Trophoblast cell (in vitro differentiated cells and primary cell): Measurements from ENCODE around the gene SERTAD3.
"Not testable (repeated sequence)": the region's sequence is repeated elsewhere in the genome, so short reads cannot be mapped to it uniquely, and the experiment has no call there.

Experiments used
- DNase-seq, 2 donors: peaks; one replicate each; pipeline ENCODE4 v3.0.0-alpha.2; 2016
- H2AFZ ChIP-seq: 2 replicates; pipeline ENCODE4 v1.6.1; 2013; ENCODE audit warnings: low read length, moderate library complexity, mild to moderate bottlenecking; ENCODE audit not compliant: insufficient read depth, poor library complexity
- H2AK5ac ChIP-seq: 2 replicates; pipeline ENCODE4 v1.6.1; 2013; ENCODE audit warnings: mild to moderate bottlenecking, low read length
- H2BK120ac ChIP-seq: 2 replicates; pipeline ENCODE4 v1.6.1; 2013; ENCODE audit warnings: low read length, mild to moderate bottlenecking, moderate library complexity; ENCODE audit not compliant: insufficient read depth, poor library complexity
- H2BK12ac ChIP-seq: 2 replicates; pipeline ENCODE4 v1.6.1; 2013; ENCODE audit warnings: mild to moderate bottlenecking, low read length, moderate library complexity
- H2BK5ac ChIP-seq: 2 replicates; pipeline ENCODE4 v1.6.1; 2013; ENCODE audit warnings: low read length, low read depth, moderate library complexity, mild to moderate bottlenecking; ENCODE audit not compliant: poor library complexity
- H3K14ac ChIP-seq: 2 replicates; pipeline ENCODE4 v1.6.1; 2013; ENCODE audit warnings: mild to moderate bottlenecking, low read length
- H3K18ac ChIP-seq: 2 replicates; pipeline ENCODE4 v1.6.1; 2013; ENCODE audit warnings: mild to moderate bottlenecking, low read length
- H3K23ac ChIP-seq: 2 replicates; pipeline ENCODE4 v1.6.1; 2013; ENCODE audit warnings: low read length
- H3K27ac ChIP-seq: 2 replicates; pipeline ENCODE4 v1.5.1; 2013; ENCODE audit warnings: low read depth, mild to moderate bottlenecking, inconsistent platforms, low read length, moderate library complexity
- H3K27me3 ChIP-seq: 2 replicates; pipeline ENCODE4 v1.6.1; 2013; ENCODE audit warnings: inconsistent platforms, mild to moderate bottlenecking, low read length, moderate library complexity; ENCODE audit not compliant: insufficient read depth
- H3K36me3 ChIP-seq, 2 experiments: 1 replicate in 1 of 2; 2 replicates in 1 of 2; pipeline ENCODE4 v1.6.1; 2013; ENCODE audit warnings: low read length in 2 of 2, mild to moderate bottlenecking in 2 of 2, moderate library complexity in 1 of 2; ENCODE audit not compliant: insufficient read depth in 2 of 2, control insufficient read depth in 1 of 2
- H3K4ac ChIP-seq: 2 replicates; pipeline ENCODE4 v1.6.1; 2013; ENCODE audit warnings: low read depth, mild to moderate bottlenecking, low read length, moderate library complexity
- H3K4me1 ChIP-seq, 2 experiments: 1 replicate in 1 of 2; 2 replicates in 1 of 2; pipeline ENCODE4 v1.6.1; 2013; ENCODE audit warnings: low read length in 2 of 2, mild to moderate bottlenecking in 2 of 2, moderate library complexity in 1 of 2; ENCODE audit not compliant: insufficient read depth in 2 of 2, control insufficient read depth in 1 of 2
- H3K4me2 ChIP-seq: 2 replicates; pipeline ENCODE4 v1.6.1; 2013; ENCODE audit warnings: inconsistent platforms, mild to moderate bottlenecking, low read length, moderate library complexity
- H3K4me3 ChIP-seq: 2 replicates; pipeline ENCODE4 v1.5.1; 2013; ENCODE audit warnings: mild to moderate bottlenecking, low read depth, low read length, inconsistent platforms
- H3K79me1 ChIP-seq: one replicate; pipeline ENCODE4 v1.6.1; 2013; ENCODE audit warnings: low read length
- H3K79me2 ChIP-seq: 2 replicates; pipeline ENCODE4 v1.6.1; 2013; ENCODE audit warnings: low read length, mild to moderate bottlenecking; ENCODE audit not compliant: control insufficient read depth, insufficient read depth, poor library complexity
- H3K9ac ChIP-seq: 2 replicates; pipeline ENCODE4 v1.6.1; 2013; ENCODE audit warnings: mild to moderate bottlenecking, low read length
- H3K9me3 ChIP-seq: 2 replicates; pipeline ENCODE4 v1.6.1; 2013; ENCODE audit warnings: low read depth, mild to moderate bottlenecking, control low read depth, inconsistent platforms, low read length; ENCODE audit not compliant: insufficient read depth
- H4K12ac ChIP-seq: 2 replicates; pipeline ENCODE4 v1.6.1; 2013; ENCODE audit warnings: low read depth, mild to moderate bottlenecking, low read length, moderate library complexity
- H4K8ac ChIP-seq: 2 replicates; pipeline ENCODE4 v1.6.1; 2013; ENCODE audit warnings: low read depth, mild to moderate bottlenecking, low read length, moderate library complexity
- H4K91ac ChIP-seq: one replicate; pipeline ENCODE4 v1.6.1; 2013; ENCODE audit warnings: low read depth, mild to moderate bottlenecking, low read length, moderate library complexity
- WGBS: extraction: QIAGEN DNeasy Blood & Tissue Kit; methylation state at CpG from one replicate; pipeline ENCODE4 v1.1.7; 2013; ENCODE audit warnings: missing lambda C conversion rate; ENCODE audit not compliant: insufficient read length, insufficient coverage; ENCODE audit errors: extremely low coverage; 5-methylcytosine and 5-hydroxymethylcytosine counted together

The SERTAD3 gene

GRCh38 chr19:40430242-40430641 lies 13.9 kb downstream of the SERTAD3 start:
- H3K27me3 ChIP-seq, H3K14ac ChIP-seq, H3K4me3 ChIP-seq, H3K18ac ChIP-seq, H3K27ac ChIP-seq, H3K4me2 ChIP-seq, H4K91ac ChIP-seq, H3K36me3 ChIP-seq, DNase-seq, H2BK120ac ChIP-seq, H3K9me3 ChIP-seq, H3K4me1 ChIP-seq, H3K9ac ChIP-seq, H2AK5ac ChIP-seq, H3K79me2 ChIP-seq, H4K12ac ChIP-seq, H2BK5ac ChIP-seq, H2BK12ac ChIP-seq, H4K8ac ChIP-seq, H3K4ac ChIP-seq, H2AFZ ChIP-seq, H3K23ac ChIP-seq: not testable (repeated sequence)
- peaks cover 22% of the 10 kb centered on the region for H3K79me1 ChIP-seq
- no CpG with 5 or more reads among the region's 10 CpGs for WGBS

GRCh38 chr19:40428197-40428596 lies 15.9 kb downstream of the SERTAD3 start:
- H4K91ac ChIP-seq, H3K14ac ChIP-seq, H2BK5ac ChIP-seq, DNase-seq, H3K27me3 ChIP-seq, H2BK12ac ChIP-seq, H3K4me1 ChIP-seq, H2BK120ac ChIP-seq, H2AFZ ChIP-seq, H3K4ac ChIP-seq, H4K12ac ChIP-seq, H3K4me2 ChIP-seq, H3K36me3 ChIP-seq, H3K9me3 ChIP-seq, H3K4me3 ChIP-seq, H3K18ac ChIP-seq, H3K9ac ChIP-seq, H3K27ac ChIP-seq, H4K8ac ChIP-seq, H2AK5ac ChIP-seq, H3K23ac ChIP-seq: not testable (repeated sequence)
- whole genome bisulfite sequencing: no CpG with 5 or more reads among the region's 7 CpGs
- Histone ChIP-seq H3K79me1 (peaks cover 22% of the 10 kb centered on the region), H3K79me2 (peaks cover 12% of the 10 kb centered on the region)

- Histone ChIP-seq H3K27ac (peak within 1 kb of the TSS; percentile 99), H3K9ac (peak within 1 kb of the TSS; percentile 88), H3K79me2 (peaks cover 15% of the 10 kb centered on the region), H3K4me3 (peak within 1 kb of the TSS; percentile 79), H4K8ac (peak within 1 kb of the TSS; percentile 82), H2AK5ac (peak within 1 kb of the TSS; percentile 40), H4K12ac (peak within 1 kb of the TSS; percentile 9), H3K4me2 (peak within 1 kb of the TSS; percentile 97), H2BK5ac (peak within 1 kb of the TSS; percentile 98), H3K18ac (peak within 1 kb of the TSS; percentile 72), H2AFZ (peak within 1 kb of the TSS; percentile 32), H2BK120ac (peak within 1 kb of the TSS; percentile 27), H3K36me3 (peaks cover 10% of the 10 kb centered on the region in 2 experiments), H3K14ac (peak within 1 kb of the TSS; percentile 83), H3K9me3 (no peaks in the 10 kb centered on the region), H3K4me1 (peaks cover 5 to 10% of the 10 kb centered on the region in 2 experiments), H2BK12ac (peak within 1 kb of the TSS; percentile 4), H3K79me1 (peaks cover 18% of the 10 kb centered on the region), H4K91ac (peak within 1 kb of the TSS; percentile 80), H3K23ac (no peak within 1 kb of the TSS), H3K27me3 (no peaks in the 10 kb centered on the region), H3K4ac (peak within 1 kb of the TSS; percentile 59)
- DNase-seq: peak; percentile 99 to 100
- no CpG with 5 or more reads among the region's 75 CpGs for WGBS
Measured at GRCh38 chr19:40425450-40426287, 18.5 kb downstream of the SERTAD3 start, which contains the start of gene SERTAD1. Gene SERTAD1, minus strand, starts transcription at chr19:40425992. Its CDS starts 2,446 bp downstream, at chr19:40423546.

- H3K4me1 ChIP-seq: peaks cover 5 to 10% of the 10 kb centered on the region in 2 experiments
- peak overlapping the region; percentile 88 for H3K9ac ChIP-seq
- H2BK12ac ChIP-seq: peak overlapping the region; percentile 19
- peaks cover 19% of the 10 kb centered on the region for H3K79me1 ChIP-seq
- peak overlapping the region; percentile 40 for H2AK5ac ChIP-seq
- peak overlapping the region; percentile 59 for H3K4ac ChIP-seq
- no peaks in the 10 kb centered on the region for H3K9me3 ChIP-seq
- peak overlapping the region; percentile 98 for H2BK5ac ChIP-seq
- WGBS: no CpG with 5 or more reads among the region's 28 CpGs
- H3K79me2 ChIP-seq: peaks cover 15% of the 10 kb centered on the region
- peak in 1 of 2 donors; percentile 27 for DNase-seq
- H3K27me3 ChIP-seq: no peaks in the 10 kb centered on the region
- H2BK120ac ChIP-seq: peak overlapping the region; percentile 27
- peak overlapping the region; percentile 9 for H4K12ac ChIP-seq
- peak overlapping the region; percentile 94 for H3K4me2 ChIP-seq
- H3K36me3 ChIP-seq: peaks cover 10% of the 10 kb centered on the region in 2 experiments
- peak overlapping the region; percentile 83 for H3K14ac ChIP-seq
- H3K18ac ChIP-seq: peak overlapping the region; percentile 60
- H2AFZ ChIP-seq: peak overlapping the region; percentile 32
- peak overlapping the region; percentile 80 for H4K91ac ChIP-seq
- peak overlapping the region; percentile 79 for H3K4me3 ChIP-seq
- peak overlapping the region; percentile 99 for H3K27ac ChIP-seq
- H3K23ac ChIP-seq: no peak overlapping the region
- peak overlapping the region; percentile 82 for H4K8ac ChIP-seq
Measured at GRCh38 chr19:40424637-40425449, 19.3 kb downstream of the SERTAD3 start.
